HepG2 (cell line): Measurements from ENCODE around the gene DGKD. TPM values are rescaled to one million over a fixed set of nuclear protein-coding genes. Genes with fewer than 3 reads are reported as not detected.

Experiments
- ATRX ChIP-seq: sonication (generic); formaldehyde crosslinking; IDR thresholded peaks from 2 replicates; pipeline ENCODE4 v1.4.0; 2020; ENCODE audit warnings: missing genetic modification reagents, borderline replicate concordance
- BCL6 ChIP-seq: IDR thresholded peaks from 2 replicates; pipeline ENCODE4 v1.6.1; 2016; ENCODE audit warnings: missing genetic modification reagents, missing compliant biosample characterization
- FOXK1 ChIP-seq: sonication (generic); formaldehyde crosslinking; IDR thresholded peaks from 2 replicates; pipeline ENCODE4 v1.4.0; 2020; ENCODE audit warnings: low read depth, missing genetic modification reagents, borderline replicate concordance
- HMGXB4 ChIP-seq, 2 experiments: sonication (generic) in 1 of 2; formaldehyde crosslinking in 1 of 2; IDR thresholded peaks; 2 replicates each; pipeline versions ENCODE4 v1.4.0 to v1.6.1; 2018 to 2020; ENCODE audit warnings: missing genetic modification reagents in 2 of 2, borderline replicate concordance in 1 of 2, low read depth in 1 of 2, mild to moderate bottlenecking in 1 of 2, missing biosample characterization in 1 of 2
- PAXIP1 ChIP-seq: sonication (generic); formaldehyde crosslinking; conservative IDR thresholded peaks from 2 replicates; pipeline ENCODE4 v1.4.0; 2020; ENCODE audit warnings: mild to moderate bottlenecking, missing genetic modification reagents, moderate library complexity
- SAFB2 ChIP-seq: sonication (generic); formaldehyde crosslinking; IDR thresholded peaks from 2 replicates; pipeline ENCODE4 v1.5.1; 2020; ENCODE audit warnings: missing genetic modification reagents, low read depth, mild to moderate bottlenecking, borderline replicate concordance
- TEAD2 ChIP-seq: sonication (generic); formaldehyde crosslinking; IDR thresholded peaks from 2 replicates; pipeline ENCODE4 v1.9.0; 2021; ENCODE audit warnings: missing genetic modification reagents
- ZBTB4 ChIP-seq: sonication (generic); formaldehyde crosslinking; IDR thresholded peaks from 2 replicates; pipeline ENCODE4 v1.4.0; 2020; ENCODE audit warnings: missing genetic modification reagents, mild to moderate bottlenecking, borderline replicate concordance
- ZMYM2 ChIP-seq: sonication (generic); formaldehyde crosslinking; IDR thresholded peaks from 2 replicates; pipeline ENCODE4 v1.8.0; 2022; ENCODE audit warnings: mild to moderate bottlenecking, missing genetic modification reagents
- ZNF280B ChIP-seq: sonication (generic); formaldehyde crosslinking; IDR thresholded peaks from 2 replicates; pipeline ENCODE4 v1.5.0; 2020; ENCODE audit warnings: missing genetic modification reagents, mild to moderate bottlenecking, borderline replicate concordance
- ZNF331 ChIP-seq: sonication (generic); formaldehyde crosslinking; IDR thresholded peaks from 2 replicates; pipeline ENCODE4 v1.4.0; 2020; ENCODE audit warnings: missing genetic modification reagents
- ZNF335 ChIP-seq: sonication (generic); formaldehyde crosslinking; IDR thresholded peaks from 2 replicates; pipeline ENCODE4 v1.4.0; 2020; ENCODE audit warnings: missing genetic modification reagents
- ZNF563 ChIP-seq: sonication (generic); formaldehyde crosslinking; IDR thresholded peaks from 2 replicates; pipeline ENCODE4 v1.8.0; 2022; ENCODE audit warnings: mild to moderate bottlenecking, moderate library complexity, missing genetic modification reagents
- ZNF768 ChIP-seq: sonication (generic); formaldehyde crosslinking; IDR thresholded peaks from 2 replicates; pipeline ENCODE4 v1.4.0; 2020; ENCODE audit warnings: missing genetic modification reagents
- ZNF784 ChIP-seq: sonication (generic); formaldehyde crosslinking; IDR thresholded peaks from 2 replicates; pipeline ENCODE4 v1.5.1; 2020; ENCODE audit warnings: missing genetic modification reagents, mild to moderate bottlenecking, borderline replicate concordance
- polyA plus RNA-seq, 8 experiments: library from polyadenylated mRNA; depleted of rRNA in 3 of 8; stranded (reverse) in 7 of 8; unstranded in 1 of 8; fragments of >200 nt; fragmentation: Illumina TruSeq in 4 of 8; extraction: Trizol in 4 of 8; gene quantifications; 2 replicates each; pipeline versions ENCODE4 v1.2.1 to v1.2.3, GENCODE V29; 2011 to 2016; ENCODE audit warnings: low read depth in 4 of 8, missing spikeins in 1 of 8, mixed read lengths in 1 of 8; ENCODE audit not compliant: insufficient read depth in 1 of 8
- total RNA-seq, 5 experiments: library from RNA; depleted of rRNA; stranded (reverse); fragments of >200 nt; fragmentation: Illumina TruSeq; extraction: Trizol; gene quantifications; 2 replicates each; pipeline ENCODE4 v1.2.3, GENCODE V29; 2016; ENCODE audit warnings: low read depth in 1 of 5

The DGKD gene
- total and polyA plus RNA-seq, 2 of the 13 experiments (the other 11 are each of a cell fraction or from before 2014, with no cell fraction given): 24.5 to 33.2 TPM

- TF ChIP-seq ZNF335: no peak
- peak; percentile 71 for TF ChIP-seq PAXIP1 (CRISPR knock-in tag)
- TF ChIP-seq ATRX (CRISPR knock-in tag): no peak
- TF ChIP-seq ZNF784 (CRISPR knock-in tag): no peak
- peak; percentile 85 for TF ChIP-seq BCL6 (CRISPR knock-in tag)
- TF ChIP-seq HMGXB4 (CRISPR knock-in tag; IDR thresholded peaks at IDR 0.05; ENCODE audit: borderline replicate concordance in 1 of 2, low read depth in 1 of 2): peak in 1 of 2 experiments; percentile 39; a peak in 1 of 4 replicates
- peak; percentile 49; the same call in 1 of the 2 replicates for TF ChIP-seq ZNF280B (CRISPR knock-in tag)
- TF ChIP-seq ZNF563 (CRISPR knock-in tag): no peak
- TF ChIP-seq ZNF768: peak; percentile 15
- TF ChIP-seq SAFB2 (CRISPR knock-in tag): 0 out of 2 replicates have a peak, but pooled peaks have one; percentile 42
- TF ChIP-seq TEAD2: no peak
- peak; percentile 64; the same call in 1 of the 2 replicates for TF ChIP-seq ZMYM2 (CRISPR knock-in tag)
- peak; percentile 35; the same call in 1 of the 2 replicates for TF ChIP-seq ZBTB4
- 0 out of 2 replicates have a peak, but pooled peaks have one; percentile 8 for TF ChIP-seq FOXK1 (CRISPR knock-in tag)
- 0 out of 2 replicates have a peak, but pooled peaks have one; percentile 7 for TF ChIP-seq ZNF331 (CRISPR knock-in tag)
Measured at GRCh38 chr2:233349005-233349998, 5.0 kb upstream of the DGKD start (continued).
